NCI-H2196 treated with DMSO at 0.1 percent for 48 hours (cell line): ENCODE results near the gene PRDM5.

Source experiments
- DNase-seq: peaks from one replicate; lab custom pipeline; 2025; ENCODE audit not compliant: unreplicated experiment; lab: John Stamatoyannopoulos, UW

Gene PRDM5

GRCh38 chr4:120922381-120923206, at the start of gene PRDM5:
Gene PRDM5, minus strand, starts transcription at chr4:120922726. Its CDS starts 118 bp downstream, at chr4:120922608.
- DNase-seq: no peak

- DNase-seq: no peak
These were observed 49.4 kb upstream of the PRDM5 start for GRCh38 chr4:120971884-120972283.

GRCh38 chr4:120965938-120966337, 43.4 kb upstream of the PRDM5 start:
- no peak for DNase-seq

- no peak for DNase-seq
These were observed 42.1 kb upstream of the PRDM5 start for GRCh38 chr4:120964596-120964995.

GRCh38 chr4:120963449-120963848, 40.9 kb upstream of the PRDM5 start:
- no peak for DNase-seq

GRCh38 chr4:120960656-120961267, 38.2 kb upstream of the PRDM5 start:
- DNase-seq: no peak

- DNase-seq: no peak
These were observed 25.9 kb upstream of the PRDM5 start for GRCh38 chr4:120948382-120948781.

- DNase-seq: no peak
These were observed 20.2 kb upstream of the PRDM5 start for GRCh38 chr4:120942776-120943175.

- DNase-seq: no peak
These were observed 18.0 kb upstream of the PRDM5 start for GRCh38 chr4:120940547-120940946.

GRCh38 chr4:120939693-120940092, 17.2 kb upstream of the PRDM5 start:
- no peak for DNase-seq

- no peak for DNase-seq
These were observed 7.3 kb upstream of the PRDM5 start for GRCh38 chr4:120929847-120930246.

GRCh38 chr4:120927801-120928409, 5.4 kb upstream of the PRDM5 start:
- DNase-seq: no peak

GRCh38 chr4:120926358-120927025, 4.0 kb upstream of the PRDM5 start:
- no peak for DNase-seq

- DNase-seq: no peak
These were observed 2.4 kb upstream of the PRDM5 start for GRCh38 chr4:120924931-120925330.

- DNase-seq: no peak
These were observed 639 bp upstream of the PRDM5 start for GRCh38 chr4:120923207-120923522.

- DNase-seq: no peak
These were observed 808 bp downstream of the PRDM5 start for GRCh38 chr4:120921456-120922380.

- DNase-seq: no peak
These were observed 1.9 kb downstream of the PRDM5 start for GRCh38 chr4:120920666-120921065.

GRCh38 chr4:120919358-120919757, 3.2 kb downstream of the PRDM5 start:
- no peak for DNase-seq

- DNase-seq: no peak
These were observed 3.7 kb downstream of the PRDM5 start for GRCh38 chr4:120918788-120919187.

- DNase-seq: no peak
These were observed 4.4 kb downstream of the PRDM5 start for GRCh38 chr4:120918092-120918491.

- DNase-seq: no peak
These were observed 5.6 kb downstream of the PRDM5 start for GRCh38 chr4:120916937-120917336.
